B cell (primary cell): ENCODE results near the gene CADM1. TPM values are rescaled to one million over a fixed set of nuclear protein-coding genes. Genes with fewer than 3 reads are reported as not detected.

Experiments
- ATAC-seq: fragments of 200-7000 bp; cut with Tn5 transposase; one replicate; pipeline ENCODE4 v1.10.0; 2021; ENCODE audit warnings: low read depth, mild to moderate bottlenecking, moderate number of reproducible peaks, moderate library complexity
- CTCF ChIA-PET: fragments of 350-600 bp; sonication (Branson Sonifier 250); formaldehyde crosslinking; loops from one replicate; lab custom pipeline; 2021; ENCODE audit warnings: antibody characterized with exemption, inconsistent platforms; lab: Charles Lee
- POLR2A ChIA-PET: fragments of 350-600 bp; sonication (Branson Sonifier 250); formaldehyde crosslinking; loops from one replicate; lab custom pipeline; 2021; ENCODE audit warnings: antibody characterized with exemption; lab: Charles Lee
- DNase-seq: peaks from one replicate; pipeline ENCODE4 v3.0.0; 2013
- H2AFZ ChIP-seq: 2 replicates; pipeline ENCODE4 v1.6.1; 2012; ENCODE audit warnings: mild to moderate bottlenecking, low read depth, low read length; ENCODE audit not compliant: insufficient read depth, poor library complexity, severe bottlenecking
- H3K27ac ChIP-seq, 2 donors: 1 replicate in 1 of 2; 2 replicates in 1 of 2; pipeline ENCODE4 v1.5.1; 2012 to 2013; ENCODE audit warnings: low read length in 2 of 2, mild to moderate bottlenecking in 2 of 2, moderate library complexity in 1 of 2
- H3K27me3 ChIP-seq, 4 experiments: fragments of 200-600 bp in 1 of 4; sonication (generic) in 1 of 4; replicated peaks in 1 of 4; 1 replicate in 2 of 4; 2 replicates in 2 of 4; pipeline versions ENCODE4 v1.6.1 to v1.7.0; 2013 to 2016; ENCODE audit warnings: low read length in 3 of 4, mild to moderate bottlenecking in 2 of 4, mixed read lengths in 1 of 4, moderate library complexity in 1 of 4; ENCODE audit not compliant: insufficient read depth in 4 of 4, control insufficient read depth in 3 of 4; ENCODE audit errors: control extremely low read depth in 1 of 4
- H3K36me3 ChIP-seq, 2 experiments: replicated peaks in 1 of 2; 1 replicate in 1 of 2; 2 replicates in 1 of 2; pipeline versions ENCODE4 v1.6.1 to v1.7.1; 2013; ENCODE audit warnings: low read length in 1 of 2; ENCODE audit not compliant: insufficient read depth in 2 of 2, control insufficient read depth in 1 of 2; ENCODE audit errors: control extremely low read depth in 1 of 2, extremely low read depth in 1 of 2
- H3K4me1 ChIP-seq, 2 donors: fragments of 200-600 bp in 1 of 2; sonication (generic) in 1 of 2; 1 replicate in 1 of 2; 2 replicates in 1 of 2; pipeline versions ENCODE4 v1.5.1 to v1.6.1; 2013 to 2017; ENCODE audit warnings: low read length in 2 of 2; ENCODE audit not compliant: control insufficient read depth in 2 of 2, insufficient read depth in 2 of 2
- H3K4me2 ChIP-seq: replicated peaks from 2 replicates; pipeline ENCODE3; 2012; ENCODE audit warnings: mild to moderate bottlenecking, low read depth, low read length; ENCODE audit not compliant: poor library complexity, severe bottlenecking
- H3K4me3 ChIP-seq, 5 experiments: fragments of 200-600 bp in 1 of 5; sonication (generic) in 1 of 5; 1 replicate in 3 of 5; 2 replicates in 2 of 5; pipeline versions ENCODE4 v1.5.1 to v1.7.0; 2011 to 2016; ENCODE audit warnings: low read length in 4 of 5, mild to moderate bottlenecking in 4 of 5, low read depth in 2 of 5, control low read depth in 1 of 5, moderate library complexity in 1 of 5; ENCODE audit not compliant: insufficient read depth in 1 of 5; ENCODE audit errors: control extremely low read depth in 1 of 5, extremely low read depth in 1 of 5
- H3K79me2 ChIP-seq: fragments of 200-600 bp; sonication (generic); one replicate; pipeline ENCODE4 v1.6.0; 2016; ENCODE audit warnings: low read length; ENCODE audit not compliant: control insufficient read depth, insufficient read depth
- H3K9ac ChIP-seq: fragments of 200-600 bp; sonication (generic); 2 replicates; pipeline ENCODE4 v1.6.1; 2017; ENCODE audit warnings: mild to moderate bottlenecking, low read length, moderate library complexity
- H3K9me3 ChIP-seq, 3 donors: one replicate each; pipeline versions ENCODE4 v1.6.1 to v1.7.1; 2013; ENCODE audit warnings: low read length in 2 of 3; ENCODE audit not compliant: control insufficient read depth in 2 of 3, insufficient read depth in 1 of 3; ENCODE audit errors: control extremely low read depth in 1 of 3
- H4K20me1 ChIP-seq: 2 replicates; pipeline ENCODE4 v1.6.0; 2012; ENCODE audit warnings: mild to moderate bottlenecking, low read length; ENCODE audit not compliant: insufficient read depth, control insufficient read depth, poor library complexity, severe bottlenecking
- H3K27ac Mint-ChIP-seq: one replicate; pipeline ENCODE4 v1.8.0; 2021; ENCODE audit warnings: mixed read lengths
- H3K27me3 Mint-ChIP-seq: one replicate; pipeline ENCODE4 v1.8.0; 2021; ENCODE audit warnings: mixed read lengths
- H3K4me1 Mint-ChIP-seq: one replicate; pipeline ENCODE4 v1.8.0; 2021; ENCODE audit warnings: mixed read lengths
- H3K4me3 Mint-ChIP-seq: one replicate; pipeline ENCODE4 v1.8.0; 2021; ENCODE audit warnings: mixed read lengths
- H3K9me3 Mint-ChIP-seq: one replicate; pipeline ENCODE4 v1.8.0; 2022; ENCODE audit warnings: mixed read lengths; ENCODE audit not compliant: insufficient read depth
- CTCF ChIP-seq: fragments of 200-600 bp; IDR thresholded peaks from one replicate; pipeline ENCODE4 v1.8.0; 2022; ENCODE audit warnings: antibody characterized with exemption, mild to moderate bottlenecking
- EZH2 ChIP-seq: IDR thresholded peaks from 2 replicates; pipeline ENCODE4 v1.6.1; 2012; ENCODE audit warnings: borderline replicate concordance, low read depth, mild to moderate bottlenecking, moderate library complexity, low read length; ENCODE audit not compliant: insufficient read depth, poor library complexity, severe bottlenecking
- WGBS: methylation state at CpG from one replicate; pipeline ENCODE4 v1.1.5; 2013; ENCODE audit warnings: missing lambda C conversion rate; ENCODE audit not compliant: insufficient coverage; 5-methylcytosine and 5-hydroxymethylcytosine counted together
- intact Hi-C: fragments of 100-400 bp; cut with micrococcal nuclease; formaldehyde crosslinking; loops from one replicate; pipeline ENCODE4 v1.10.0; 2022
- polyA plus RNA-seq: library from polyadenylated mRNA; depleted of rRNA; stranded (reverse); fragments of >200 nt; gene quantifications from 2 replicates; pipeline ENCODE4 v1.2.3, GENCODE V29; 2012
- total RNA-seq, 2 donors: library from RNA; stranded (reverse); fragments of 120-200 nt in 1 of 2; gene quantifications; 1 replicate in 1 of 2; 2 replicates in 1 of 2; pipeline versions ENCODE4 v1.2.3 to v1.2.4, GENCODE V29; 2013 to 2022

Gene CADM1
- total and polyA plus RNA-seq, 2 donors (not counting 1 experiment from before 2014, with no cell fraction given) = 0.43 to 0.49 TPM

DNA sequence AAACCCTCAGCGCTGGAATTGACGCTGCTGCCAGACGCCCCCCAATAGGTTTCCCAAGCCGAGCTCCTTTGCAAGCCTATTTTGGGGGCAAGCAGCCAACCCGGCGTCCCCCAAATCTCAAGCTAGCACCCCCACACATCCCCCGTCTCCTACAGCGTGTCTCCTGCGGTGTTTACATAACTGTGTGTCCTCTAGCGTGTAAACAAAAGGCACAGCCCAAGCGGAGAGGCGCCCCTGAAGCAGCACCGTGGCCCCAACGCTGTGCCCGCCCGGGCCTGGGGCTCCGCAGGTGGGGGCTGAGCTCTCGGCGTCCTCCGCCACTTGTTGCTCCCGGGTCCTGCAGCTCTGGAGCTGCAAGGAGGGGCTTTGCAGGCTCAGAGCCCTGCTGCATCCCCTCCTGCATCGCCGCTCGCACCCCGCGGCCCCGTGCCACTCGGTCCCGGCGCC is 1.6 kb downstream of the CADM1 start:
- ChIA-PET CTCF (no interaction called here), POLR2A (no interaction called here)
- Histone ChIP-seq H3K27ac (no peak overlapping the region), H3K4me2 (peak overlapping the region; percentile 63), H4K20me1 (no peaks in the 10 kb centered on the region), H3K27me3 (peaks cover 0 to 51% (median 48%) of the 10 kb centered on the region in 4 experiments), H3K36me3 (no peaks in the 10 kb centered on the region), H3K4me3 (no peak overlapping the region), H3K79me2 (no peaks in the 10 kb centered on the region), H3K4me1 (peaks cover 18 to 31% of the 10 kb centered on the region in 2 donors), H3K9me3 (peaks cover 0 to 32% (median 2%) of the 10 kb centered on the region in 3 donors), H3K9ac (no peak overlapping the region), H2AFZ (peak overlapping the region; percentile 19)
- Mint-ChIP-seq H3K9me3 (no peaks in the 10 kb centered on the region), H3K27me3 (peaks cover 38% of the 10 kb centered on the region), H3K27ac (no peak overlapping the region), H3K4me1 (peaks cover 7% of the 10 kb centered on the region), H3K4me3 (no peak overlapping the region)
- WGBS = 5% methylated on average over 30 of the region's 30 CpGs
- intact Hi-C loops = no loop called here
- TF ChIP-seq CTCF = no peak
- no peak for TF ChIP-seq EZH2
- ATAC-seq = no peak
- peak; percentile 3 for DNase-seq

- H3K27ac Mint-ChIP-seq = no peak overlapping the region
- Histone ChIP-seq H3K9me3 (peaks cover 0 to 32% (median 2%) of the 10 kb centered on the region in 3 donors), H3K4me2 (no peak overlapping the region), H3K36me3 (no peaks in the 10 kb centered on the region), H3K9ac (no peak overlapping the region), H3K4me3 (no peak overlapping the region), H3K4me1 (peaks cover 18 to 31% of the 10 kb centered on the region in 2 donors), H3K27me3 (peaks cover 0 to 51% (median 45%) of the 10 kb centered on the region in 4 experiments), H3K79me2 (no peaks in the 10 kb centered on the region), H2AFZ (peak overlapping the region; percentile 19), H3K27ac (no peak overlapping the region), H4K20me1 (no peaks in the 10 kb centered on the region)
- H3K9me3 Mint-ChIP-seq = no peaks in the 10 kb centered on the region
- DNase-seq = peak; percentile 5
- H3K27me3 Mint-ChIP-seq = peaks cover 34% of the 10 kb centered on the region
- ATAC-seq = no peak
- WGBS = 4% methylated on average over 21 of the region's 22 CpGs
- no peak for TF ChIP-seq EZH2
- no peak for TF ChIP-seq CTCF
- POLR2A ChIA-PET = no interaction called here
- CTCF ChIA-PET = no interaction called here
- peaks cover 7% of the 10 kb centered on the region for H3K4me1 Mint-ChIP-seq
- intact Hi-C loops = no loop called here
- no peak overlapping the region for H3K4me3 Mint-ChIP-seq
Observed at GRCh38 chr11:115501893-115502589, 2.2 kb downstream of the CADM1 start.
